Kidney glomerular epithelial cell (primary cell): ENCODE results near the gene SCUBE1.

Source experiments
- DNase-seq: peaks from one replicate; lab custom pipeline; 2025; lab: John Stamatoyannopoulos, UW

Gene SCUBE1

DNA sequence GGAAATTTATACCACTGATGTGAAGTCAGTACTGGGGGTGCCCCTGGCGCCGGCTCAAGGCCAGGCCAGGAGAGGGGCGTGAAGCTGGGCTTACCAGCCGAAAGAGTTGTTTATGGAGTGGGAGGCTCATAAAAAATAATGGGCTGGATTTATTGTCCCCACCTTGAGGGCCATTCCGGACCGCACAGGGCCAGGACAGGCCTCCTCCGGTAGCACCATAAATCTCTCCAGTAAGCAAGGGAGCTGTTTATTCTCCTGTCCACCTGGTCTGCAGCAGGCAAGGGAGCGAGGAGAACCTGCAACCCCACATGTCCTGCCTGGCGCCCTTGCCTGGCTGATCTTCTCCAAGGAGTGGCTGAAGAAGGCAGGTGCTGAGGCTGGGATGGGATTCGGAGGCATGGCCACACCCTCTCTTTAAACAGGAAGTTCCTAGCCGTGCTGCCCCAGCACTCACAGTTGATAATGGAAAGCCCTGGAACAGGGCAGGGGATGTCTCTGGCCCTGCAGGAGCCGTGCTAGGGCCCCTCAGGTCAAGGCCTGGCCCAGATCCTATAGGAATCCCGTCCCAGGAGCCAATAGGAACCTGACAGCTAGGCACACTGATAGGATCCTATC, 65.1 kb downstream of the SCUBE1 start:
- no peak for DNase-seq

DNA sequence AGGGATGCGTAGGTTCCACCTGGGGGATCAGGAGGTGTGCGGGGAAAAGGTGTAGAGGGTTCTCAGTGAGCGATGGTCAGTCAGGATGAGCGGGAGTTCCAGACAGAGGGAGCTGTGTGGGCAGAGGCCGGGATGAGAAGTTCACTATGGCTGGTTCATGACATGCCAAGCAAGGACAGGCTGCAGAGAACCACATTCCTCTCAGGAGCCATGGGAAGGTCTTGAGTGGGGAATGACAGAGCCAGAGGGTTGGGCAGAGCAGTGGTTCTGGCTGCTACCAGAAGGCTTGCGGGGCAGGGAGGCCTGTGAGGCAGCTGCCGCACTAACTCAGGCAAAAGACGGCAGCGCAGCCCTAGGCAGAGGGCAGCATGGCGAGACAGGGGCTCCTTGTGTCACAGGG, 66.1 kb downstream of the SCUBE1 start:
- DNase-seq: no peak

DNA sequence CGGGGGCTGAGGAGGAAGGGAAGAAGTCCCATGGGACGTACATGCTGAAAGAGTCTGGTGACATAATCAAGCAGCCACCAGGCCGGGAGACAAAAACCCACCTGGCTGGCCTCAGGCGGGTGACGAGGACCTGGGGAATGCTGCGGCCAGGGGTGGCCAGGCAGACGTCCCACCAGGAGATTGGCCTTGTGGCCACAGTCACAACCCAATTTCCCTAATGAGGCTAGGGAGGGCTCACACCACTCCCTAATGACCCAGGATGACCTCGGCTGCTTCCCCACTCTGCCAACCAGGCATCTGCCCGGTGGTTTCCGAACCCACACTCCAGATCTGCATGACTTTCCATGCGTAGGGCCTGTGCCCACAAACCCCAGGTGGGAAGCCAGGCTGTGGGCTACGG, 66.9 kb downstream of the SCUBE1 start:
- no peak for DNase-seq

DNA sequence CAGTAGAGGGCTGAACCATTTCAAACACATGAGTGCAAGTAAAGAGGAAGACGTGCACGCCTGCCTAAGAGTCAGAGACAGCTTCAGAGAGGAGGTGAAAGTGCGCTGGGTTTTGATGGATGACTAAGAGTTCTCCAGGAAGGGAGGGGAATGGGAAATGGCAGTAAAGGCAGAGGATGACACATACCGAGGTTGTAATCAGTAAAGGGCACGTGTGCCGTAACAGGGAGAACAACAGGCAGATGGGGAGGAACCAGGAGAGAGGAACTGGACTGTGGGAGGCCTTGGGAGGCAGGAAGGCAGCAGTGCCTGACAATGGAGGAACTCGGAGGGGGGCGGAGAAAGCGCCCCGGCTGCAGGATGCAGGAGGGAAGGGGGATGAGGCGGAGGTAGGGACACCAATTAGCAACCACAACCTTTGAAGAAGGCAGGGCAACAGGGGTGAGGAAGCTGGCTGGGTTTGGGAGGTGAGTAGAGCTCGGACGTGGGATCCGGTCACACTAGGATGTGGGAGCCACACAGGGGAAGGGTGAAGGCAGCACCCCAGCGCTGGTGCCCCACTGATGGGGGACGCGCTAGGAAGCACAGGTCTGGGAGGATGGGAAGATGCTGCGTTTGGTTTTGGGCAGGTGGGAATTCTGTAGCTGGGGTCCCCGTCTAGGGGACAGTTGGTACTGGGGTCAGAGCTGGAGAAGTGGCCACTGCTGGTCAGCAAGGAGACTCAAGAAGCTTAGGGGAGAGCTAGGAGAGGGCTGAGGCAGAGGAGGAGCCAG, 67.4 kb downstream of the SCUBE1 start:
- DNase-seq: peak; percentile 1

DNA sequence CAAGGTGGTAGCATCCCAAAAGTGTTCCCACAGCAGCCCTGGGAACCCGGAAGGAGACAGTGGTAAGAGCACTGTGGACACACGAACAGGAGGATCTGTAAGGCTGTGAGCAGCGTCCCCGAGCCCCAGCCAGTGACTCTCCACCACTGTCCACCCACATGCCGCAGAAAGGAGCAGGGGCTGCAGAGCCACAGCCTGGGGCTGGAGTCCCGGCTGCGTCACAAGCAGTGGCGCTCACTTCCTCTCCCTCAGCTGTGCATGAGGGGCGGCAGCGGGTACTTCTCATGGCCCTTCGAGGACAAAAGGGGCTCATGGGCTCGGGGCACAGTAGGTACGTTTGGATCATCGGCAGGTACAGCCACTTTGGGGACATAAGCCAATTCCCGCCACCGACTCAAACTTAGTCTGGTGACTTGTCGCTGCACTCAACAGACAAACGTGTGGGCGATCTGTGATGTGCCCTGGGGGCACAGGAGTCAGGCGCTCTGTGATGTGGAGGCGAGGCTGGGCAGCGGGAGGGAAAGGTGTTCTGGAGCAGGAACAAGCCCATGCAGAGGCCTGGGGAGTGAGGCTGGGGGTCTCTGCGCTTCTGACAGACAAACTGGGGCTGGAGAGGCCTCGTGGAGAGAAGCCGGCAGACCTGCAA, 68.5 kb downstream of the SCUBE1 start:
- no peak for DNase-seq

DNA sequence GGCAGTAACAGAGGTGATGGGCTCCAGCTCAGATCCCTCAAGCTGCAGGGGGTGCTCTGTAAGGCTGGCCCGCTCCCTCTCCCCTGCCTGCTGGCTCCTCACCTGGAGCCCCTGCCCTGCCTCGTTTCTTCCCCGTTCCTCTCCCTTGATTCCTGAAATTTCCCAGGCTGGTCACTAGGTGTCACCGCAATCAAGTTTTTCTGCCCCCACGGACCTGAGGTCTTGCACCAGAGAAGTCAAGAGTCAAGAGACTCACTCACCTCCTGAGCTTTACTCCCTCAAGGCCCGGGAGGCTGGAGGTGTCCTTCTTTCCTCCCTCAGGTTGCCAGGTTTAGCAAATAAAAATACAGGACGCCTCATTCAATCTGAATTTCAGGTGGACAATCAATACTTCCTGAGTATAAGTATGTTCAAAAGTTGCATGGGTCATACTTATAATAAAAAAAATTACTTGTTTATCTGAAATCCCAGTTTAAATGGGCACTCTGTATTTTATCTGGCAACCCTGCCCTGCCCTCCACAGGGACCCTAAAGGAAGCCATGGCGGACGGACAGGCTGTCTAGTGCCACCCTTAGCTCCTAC, 69.2 kb downstream of the SCUBE1 start:
- DNase-seq: peak; percentile 21

DNA sequence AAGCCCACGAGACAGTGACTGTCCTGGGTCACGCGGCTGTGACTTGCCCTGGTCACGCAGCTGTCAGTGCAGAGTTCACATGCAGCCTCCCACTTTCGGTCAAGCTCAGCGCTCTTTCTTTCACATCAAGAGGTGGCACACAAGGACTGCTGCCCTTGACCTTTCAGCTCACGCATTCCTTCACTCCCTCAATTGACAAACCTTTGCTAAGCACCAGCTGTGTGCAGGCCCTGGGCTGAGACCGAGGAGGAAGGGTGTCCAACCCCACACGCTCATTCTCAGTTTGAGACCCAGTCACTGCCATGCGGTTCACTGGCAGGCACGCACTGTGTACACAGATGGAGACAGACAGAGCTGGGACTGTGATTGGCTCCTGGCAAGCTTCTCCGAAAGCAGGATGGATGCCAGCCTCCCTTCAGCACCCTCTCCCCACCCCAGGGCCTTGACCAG, 70.3 kb downstream of the SCUBE1 start:
- no peak for DNase-seq

DNA sequence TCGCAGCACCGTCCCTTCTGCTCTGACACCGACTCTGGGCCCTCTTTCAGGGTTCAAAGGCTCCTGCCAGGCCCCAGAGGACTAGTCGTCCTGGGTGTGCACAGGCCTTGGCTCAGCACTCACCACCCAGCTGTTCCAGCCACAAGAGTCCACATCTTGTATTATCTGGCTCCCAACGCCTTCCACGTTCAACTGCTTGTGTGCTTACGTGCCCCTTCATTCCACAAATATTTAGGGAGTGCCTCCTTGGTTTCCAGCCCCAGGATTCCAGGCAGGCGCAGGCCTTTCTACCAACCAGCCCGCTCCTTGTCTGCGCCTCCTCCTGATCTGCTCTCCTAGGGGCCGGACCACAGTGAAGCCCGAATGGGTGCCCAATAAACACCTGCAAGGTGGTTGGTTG, 70.9 kb downstream of the SCUBE1 start:
- no peak for DNase-seq

DNA sequence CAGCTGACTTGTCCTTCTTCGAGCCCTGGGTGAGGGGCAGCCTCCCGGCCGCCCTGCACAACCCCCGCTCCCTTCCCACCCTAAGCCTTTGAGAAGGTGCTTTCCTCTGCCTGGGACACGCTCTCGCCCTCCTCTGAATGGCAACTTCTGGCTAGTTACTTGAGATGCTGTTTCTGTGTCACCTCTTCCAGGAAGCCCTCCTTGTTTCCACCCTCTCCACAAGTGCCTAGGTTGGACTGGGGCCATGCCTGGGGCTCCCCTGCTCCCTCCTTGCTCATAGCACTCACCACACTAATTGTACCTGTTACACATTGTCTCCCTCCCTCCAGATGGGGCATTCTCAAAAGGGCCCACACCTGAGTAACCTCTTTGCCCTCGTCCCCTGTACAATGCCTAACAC, 72.2 kb downstream of the SCUBE1 start:
- DNase-seq: no peak

DNA sequence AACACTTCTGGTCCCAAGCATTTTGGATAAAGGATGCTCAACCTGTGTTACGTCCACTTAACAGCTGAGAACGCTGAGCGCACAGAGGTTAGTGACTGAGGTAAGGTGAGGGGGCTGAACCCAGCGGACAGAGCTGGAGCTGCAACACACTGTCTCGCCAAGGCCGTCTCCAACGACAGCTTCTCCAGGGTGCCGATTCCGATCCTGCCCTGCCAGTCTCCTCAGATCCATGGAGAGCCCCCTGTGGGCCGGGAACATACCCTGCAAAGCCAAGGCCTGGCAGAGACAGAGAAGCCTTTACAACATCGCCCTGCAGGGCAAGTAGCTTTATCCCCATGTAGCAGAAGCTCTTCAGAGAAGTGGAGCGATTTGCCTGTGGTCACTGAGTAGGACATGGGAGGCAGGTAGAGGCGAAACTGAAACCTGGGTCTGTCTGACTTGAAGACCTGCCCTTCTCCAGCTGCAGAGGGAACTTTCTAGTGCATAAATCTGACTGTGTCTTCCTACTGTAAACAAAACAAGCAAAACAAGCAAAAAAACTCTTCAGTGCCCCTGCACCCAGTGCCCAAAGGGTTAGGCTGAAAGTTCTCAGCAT, 72.8 kb downstream of the SCUBE1 start:
- no peak for DNase-seq

DNA sequence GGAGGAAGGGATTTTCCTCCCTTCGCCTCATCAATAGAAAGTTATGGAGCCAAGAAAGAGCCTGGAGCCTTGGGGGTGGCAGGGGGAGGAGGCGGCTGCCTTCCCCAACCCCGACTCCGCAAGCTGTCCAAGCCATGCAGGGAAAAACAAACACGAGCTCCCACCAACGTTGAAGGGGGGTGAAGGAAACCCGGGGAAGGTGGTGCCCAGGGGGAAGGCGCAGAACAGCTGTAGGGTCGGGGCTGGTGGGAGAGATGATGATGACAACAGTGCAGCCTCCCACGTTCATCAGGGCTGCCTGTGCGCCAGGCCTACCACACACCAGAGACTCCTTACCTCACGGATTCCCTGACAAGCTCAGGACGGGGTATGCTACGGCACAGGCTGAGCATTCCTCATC, 73.5 kb downstream of the SCUBE1 start:
- DNase-seq: no peak

DNA sequence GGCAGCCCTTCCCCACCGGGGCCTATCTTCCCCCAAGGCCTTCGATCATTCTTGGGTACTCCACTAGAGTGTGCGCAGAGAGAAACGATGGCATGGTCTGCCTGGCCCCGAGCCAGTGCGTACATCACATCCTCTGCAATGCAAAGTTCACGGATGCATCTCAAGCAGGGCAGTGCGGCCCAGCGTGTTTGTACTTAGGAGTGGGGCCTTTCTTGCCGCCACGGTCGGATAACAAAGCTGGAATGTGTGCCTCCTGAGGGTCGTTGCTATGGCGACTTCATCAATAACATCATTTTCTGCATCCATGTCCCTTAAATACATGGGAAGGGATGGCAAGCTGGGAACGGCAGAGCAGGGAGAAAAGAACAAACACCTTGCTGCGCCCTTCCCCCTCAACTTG, 73.9 kb downstream of the SCUBE1 start:
- no peak for DNase-seq

DNA sequence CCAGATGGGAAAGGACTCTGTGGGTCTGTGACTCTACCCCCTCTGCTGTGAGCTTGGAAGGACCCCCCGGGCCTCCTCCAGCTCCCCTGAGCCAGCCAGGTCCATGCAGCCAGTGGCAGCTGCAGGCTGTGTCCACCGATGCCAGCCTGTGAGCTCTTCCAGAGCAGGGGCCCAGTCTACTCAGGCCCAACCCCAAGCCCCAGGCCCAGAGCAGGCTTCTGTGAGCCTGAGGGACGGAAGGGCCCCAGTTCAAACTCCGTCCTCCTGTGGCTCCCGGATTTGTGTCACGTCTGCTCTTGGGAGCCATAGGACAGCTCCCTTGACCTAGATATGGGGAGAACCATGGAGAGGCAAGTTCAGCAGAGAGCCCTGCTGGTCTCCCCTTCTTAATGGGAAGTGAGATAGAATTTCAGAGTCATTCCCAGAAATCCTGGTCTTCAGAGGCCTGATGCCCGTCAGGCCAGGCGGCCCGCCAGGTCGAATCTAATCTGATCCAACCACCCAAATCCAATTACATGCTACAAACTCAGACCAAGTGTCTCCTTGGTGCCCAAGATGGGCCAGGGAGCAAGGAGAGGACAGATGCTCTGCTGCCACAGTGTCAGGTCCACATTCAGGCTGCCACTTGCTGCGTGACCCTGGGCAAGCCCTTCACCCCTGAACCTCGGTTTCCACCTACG, 75.1 kb downstream of the SCUBE1 start:
- DNase-seq: no peak

DNA sequence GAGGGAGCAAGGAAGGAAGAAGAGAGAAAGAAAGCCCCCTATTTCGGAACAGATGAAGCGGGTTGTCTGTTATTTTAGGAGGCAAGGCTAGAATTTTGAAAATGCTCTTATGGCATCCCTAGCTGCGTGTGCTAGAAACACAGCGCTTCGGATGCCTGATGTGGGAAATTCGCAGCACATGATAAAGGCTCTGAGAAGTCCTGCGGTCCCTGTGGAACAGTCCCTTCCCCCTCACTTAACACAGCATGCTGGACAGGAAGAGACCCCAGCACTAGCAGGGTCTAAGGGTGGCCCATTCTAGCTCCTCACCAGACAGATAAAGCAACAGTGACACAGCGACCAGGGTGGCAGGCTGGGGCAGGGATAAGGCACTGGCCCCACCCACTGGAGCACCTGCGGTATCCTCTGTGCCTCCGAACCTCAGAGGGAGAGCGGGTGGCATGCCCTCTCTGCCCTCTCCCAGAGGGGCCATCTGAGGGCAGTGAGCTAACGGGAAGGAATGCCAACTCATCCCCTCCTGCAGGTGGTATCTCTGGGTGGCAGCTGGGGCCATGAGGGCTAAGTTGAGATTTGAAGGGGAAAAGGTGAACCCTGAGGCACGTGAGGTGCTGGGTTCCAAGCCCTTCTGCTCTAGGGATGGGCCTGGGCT, 75.7 kb downstream of the SCUBE1 start:
- no peak for DNase-seq

DNA sequence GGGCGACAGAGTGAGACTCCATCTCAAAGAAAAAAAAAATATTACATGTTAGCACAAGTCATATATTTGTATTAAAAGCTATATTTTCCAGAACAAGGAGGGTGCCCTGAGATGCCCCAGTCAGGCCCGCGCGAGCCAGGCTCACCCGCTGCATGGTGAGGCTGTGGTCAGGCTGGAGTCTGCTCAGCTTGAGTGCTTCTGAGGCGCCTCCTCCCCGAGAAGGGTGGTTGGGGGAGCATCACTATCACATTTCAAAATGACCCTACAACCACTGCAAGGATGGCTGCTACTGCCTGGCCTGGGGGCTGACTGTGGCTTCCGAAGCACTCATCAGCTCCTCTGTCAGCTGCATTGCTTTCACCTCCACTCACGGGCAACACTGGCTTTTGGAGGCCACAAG, 77.1 kb downstream of the SCUBE1 start:
- DNase-seq: no peak

DNA sequence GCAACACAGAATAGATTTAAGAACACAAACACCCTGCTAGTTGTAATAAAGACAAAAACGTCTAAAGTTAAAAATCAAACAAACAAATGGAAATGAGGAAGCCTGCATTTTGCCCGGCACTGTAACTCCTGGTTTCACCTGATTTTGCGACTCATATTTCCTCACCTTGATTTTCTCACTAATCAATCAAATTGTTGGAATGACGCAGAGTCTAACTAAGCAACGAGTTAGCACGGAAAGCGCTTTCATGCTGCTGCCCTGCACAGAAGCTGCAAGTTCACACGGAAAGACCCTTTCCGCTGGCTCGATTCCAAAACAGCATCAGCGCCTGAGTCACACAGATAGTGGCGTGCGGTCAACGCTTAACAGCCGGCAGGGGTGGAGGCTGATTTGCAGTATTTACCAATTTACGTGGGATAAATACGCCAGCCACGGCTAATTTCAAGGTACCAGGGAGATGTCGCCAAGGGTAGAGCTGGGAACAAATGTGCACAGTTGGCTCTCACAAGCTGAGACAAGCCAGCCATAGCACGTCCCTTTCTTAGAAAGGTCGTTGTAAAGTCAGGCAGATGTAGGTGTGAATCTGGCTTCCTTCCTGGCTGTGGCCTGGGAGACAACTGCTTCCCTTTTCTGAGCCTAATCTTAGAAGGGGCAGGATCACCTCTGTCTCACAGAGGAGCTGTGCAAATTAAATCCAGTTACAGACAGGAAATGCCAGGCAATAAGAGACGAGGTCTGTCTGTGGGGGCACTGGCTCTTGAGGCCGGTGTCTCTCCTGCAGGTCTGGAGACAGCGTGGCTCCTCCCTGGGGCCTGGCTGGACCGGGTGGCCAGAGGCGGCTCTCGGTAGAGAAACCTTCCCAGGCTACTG, 79.3 kb downstream of the SCUBE1 start:
- peak; percentile 10 for DNase-seq

DNA sequence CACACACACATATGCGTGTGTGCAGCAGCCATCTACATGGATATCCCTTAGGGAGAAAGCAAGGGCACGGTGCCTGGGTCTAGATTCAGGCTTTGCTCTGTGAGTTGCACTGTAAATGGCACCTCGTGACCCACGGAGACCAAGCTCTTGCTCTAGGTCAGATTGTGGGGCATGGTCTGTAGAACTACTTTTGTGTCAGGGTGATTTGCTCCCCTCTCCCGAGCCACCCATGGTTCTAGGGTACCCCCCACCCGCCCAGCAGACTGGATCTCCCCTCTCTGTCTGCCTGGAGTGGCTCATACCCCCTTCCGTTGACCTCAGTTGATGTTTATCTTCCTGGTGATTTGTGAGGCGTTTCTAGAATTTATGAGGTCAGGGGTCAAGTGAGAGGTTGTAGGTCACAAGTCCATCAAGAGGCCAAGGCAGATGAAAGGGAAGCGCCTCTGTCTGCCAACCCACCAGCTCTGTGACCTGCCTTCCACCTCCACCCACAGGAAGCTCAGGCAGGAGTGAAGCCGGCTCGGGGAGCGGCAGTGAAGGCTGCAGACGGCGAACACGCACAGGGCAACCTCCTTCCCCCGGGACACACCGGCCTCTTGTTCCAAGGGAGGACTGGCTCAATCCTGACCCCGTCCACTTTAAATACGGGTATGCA, 80.1 kb downstream of the SCUBE1 start:
- DNase-seq: no peak

DNA sequence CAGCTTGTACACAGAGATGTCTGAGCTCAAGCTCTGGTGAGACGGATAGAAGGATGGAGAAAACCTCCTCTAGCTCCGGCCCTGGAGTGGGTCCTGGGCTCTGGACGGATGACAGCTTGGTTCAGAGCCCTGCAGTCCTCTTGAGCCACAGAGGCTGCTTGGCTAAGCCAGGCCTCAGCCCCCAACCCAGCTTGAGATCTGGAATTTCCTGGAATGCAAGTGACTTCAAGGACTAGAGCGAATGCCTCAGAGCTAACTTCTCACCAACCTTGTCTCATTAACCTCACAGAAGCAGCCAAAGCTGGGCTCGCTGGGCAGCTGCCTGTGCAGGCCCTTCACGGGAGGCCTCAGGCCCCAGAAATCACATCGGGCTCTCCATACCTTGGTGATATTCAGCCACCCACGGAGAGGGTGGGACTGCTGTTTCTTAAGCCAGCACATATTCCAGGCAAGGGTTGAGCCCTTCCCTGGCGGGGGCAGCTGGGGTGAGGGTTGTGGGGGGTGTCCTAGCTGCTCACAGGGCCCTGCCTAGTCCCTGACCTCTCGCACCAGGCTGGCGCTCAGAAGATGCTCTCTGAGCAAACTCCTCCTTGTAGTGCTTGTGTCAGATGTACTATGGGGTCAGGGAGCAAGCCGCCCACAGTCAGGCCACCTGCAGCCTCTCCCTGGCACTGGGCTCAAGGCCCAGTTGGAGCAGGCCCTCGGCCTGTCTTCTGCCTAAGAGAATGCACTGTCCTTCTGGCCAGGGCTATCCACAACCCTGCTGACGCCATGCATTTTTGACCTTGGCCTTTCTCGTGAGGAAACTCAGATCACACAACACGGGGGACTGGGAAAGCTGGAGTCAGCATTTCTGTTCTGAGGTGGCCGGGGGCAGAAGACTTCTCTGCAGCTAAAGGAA, 82.6 kb downstream of the SCUBE1 start:
- no peak for DNase-seq

DNA sequence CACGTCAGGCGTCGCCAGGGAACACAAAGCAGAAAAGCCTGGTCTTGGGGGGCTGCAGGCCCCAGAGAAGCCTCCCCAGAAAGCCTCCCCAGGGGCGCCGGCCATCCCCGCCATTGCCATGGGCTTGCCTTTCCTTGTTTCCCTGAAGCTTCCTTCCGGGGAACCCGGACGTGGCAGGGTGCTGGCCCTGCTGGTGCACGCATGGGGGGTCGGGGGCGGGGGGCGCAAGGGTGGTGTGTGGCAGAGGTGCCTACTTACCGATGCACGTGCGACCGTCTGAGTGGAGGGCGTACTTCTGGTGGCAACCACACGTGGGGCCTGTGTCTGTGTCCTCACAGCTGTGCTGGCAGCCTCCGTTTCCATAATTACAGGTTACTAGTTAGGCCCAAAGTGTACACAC, 85.2 kb downstream of the SCUBE1 start:
- no peak for DNase-seq
